ENCODE results near the gene PDS5B.

Gene PDS5B

GRCh38 chr13:32733690-32734089 is 147.4 kb downstream of the PDS5B start:
- DNase-seq: no peak

GRCh38 chr13:32734511-32734910 is 148.3 kb downstream of the PDS5B start:
- peak; percentile 58 for DNase-seq

- DNase-seq: no peak
Observed at GRCh38 chr13:32735859-32736258, 149.6 kb downstream of the PDS5B start.

- no peak for DNase-seq
Observed at GRCh38 chr13:32736648-32737047, 150.4 kb downstream of the PDS5B start.

- DNase-seq: no peak
Observed at GRCh38 chr13:32737111-32737571, 150.9 kb downstream of the PDS5B start.

- DNase-seq: no peak
Observed at GRCh38 chr13:32737679-32738078, 151.4 kb downstream of the PDS5B start.

- no peak for DNase-seq
Observed at GRCh38 chr13:32745509-32745908, 159.3 kb downstream of the PDS5B start.

- DNase-seq: no peak
Observed at GRCh38 chr13:32746474-32746873, 160.2 kb downstream of the PDS5B start.

- DNase-seq: no peak
Observed at GRCh38 chr13:32748305-32748704, 162.1 kb downstream of the PDS5B start.

GRCh38 chr13:32751340-32751739 is 165.1 kb downstream of the PDS5B start:
- no peak for DNase-seq

- DNase-seq: no peak
Observed at GRCh38 chr13:32752311-32752710, 166.1 kb downstream of the PDS5B start.

- DNase-seq: no peak
Observed at GRCh38 chr13:32752997-32753606, 166.8 kb downstream of the PDS5B start.

- DNase-seq: no peak
Observed at GRCh38 chr13:32754179-32754578, 167.9 kb downstream of the PDS5B start.

GRCh38 chr13:32759152-32759551 is 172.9 kb downstream of the PDS5B start:
- no peak for DNase-seq

- DNase-seq: no peak
Observed at GRCh38 chr13:32761472-32761871, 175.2 kb downstream of the PDS5B start.

- no peak for DNase-seq
Observed at GRCh38 chr13:32779119-32779518, 192.9 kb downstream of the PDS5B start.

- DNase-seq: no peak
Observed at GRCh38 chr13:32781906-32782305, 195.7 kb downstream of the PDS5B start.

GRCh38 chr13:32783067-32783466 is 196.8 kb downstream of the PDS5B start:
- no peak for DNase-seq

- DNase-seq: no peak
Observed at GRCh38 chr13:32790731-32791130, 204.5 kb downstream of the PDS5B start.

GRCh38 chr13:32791545-32792172 is 205.4 kb downstream of the PDS5B start:
- no peak for DNase-seq

- no peak for DNase-seq
Observed at GRCh38 chr13:32796754-32797153, 210.5 kb downstream of the PDS5B start.

GRCh38 chr13:32802159-32802558 is 215.9 kb downstream of the PDS5B start:
- DNase-seq: no peak

- no peak for DNase-seq
Observed at GRCh38 chr13:32804673-32805230, 218.5 kb downstream of the PDS5B start.

- DNase-seq: no peak
Observed at GRCh38 chr13:32811297-32811800, 225.1 kb downstream of the PDS5B start.
